Activated CD4-positive, alpha-beta T cell treated with anti-CD3 and anti-CD28 coated beads, Interleukin-10, Interleukin-2, amounts not matched to agents 100 ng/mL and 50 ng/mL, durations not matched to agents 16 hours and 8 hours (primary cell): Measurements from ENCODE around the gene ACE2.

Source experiments
- DNase-seq: peaks from one replicate; pipeline ENCODE4 v3.0.0-alpha.2; 2020

The ACE2 gene

GRCh38 chrX:15570145-15570544 is 30.6 kb downstream of the ACE2 start:
- no peak for DNase-seq

GRCh38 chrX:15567886-15568616 is 32.7 kb downstream of the ACE2 start:
- DNase-seq = no peak

GRCh38 chrX:15567267-15567666 is 33.5 kb downstream of the ACE2 start:
- no peak for DNase-seq

DNA sequence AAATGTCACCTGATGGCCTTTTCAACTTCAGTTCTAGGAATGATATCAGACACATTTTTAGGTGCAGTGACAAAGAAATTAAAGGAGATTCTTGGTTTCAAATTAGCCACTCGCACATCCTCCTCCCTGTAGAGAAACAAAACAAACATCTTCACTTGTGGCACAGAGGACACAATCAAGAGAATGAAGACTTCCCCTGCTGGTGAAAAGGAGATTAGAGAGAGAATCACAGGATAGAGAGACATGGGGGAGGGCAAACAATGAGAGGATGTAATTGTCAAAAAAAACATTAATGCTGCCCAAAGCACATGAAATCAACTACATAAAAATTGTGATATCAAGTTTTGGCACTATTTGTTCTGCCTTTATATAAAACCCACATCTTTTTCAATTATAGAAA is 34.5 kb downstream of the ACE2 start:
- DNase-seq = no peak

GRCh38 chrX:15564981-15565579 is 35.7 kb downstream of the ACE2 start:
- DNase-seq = peak; percentile 53

DNA sequence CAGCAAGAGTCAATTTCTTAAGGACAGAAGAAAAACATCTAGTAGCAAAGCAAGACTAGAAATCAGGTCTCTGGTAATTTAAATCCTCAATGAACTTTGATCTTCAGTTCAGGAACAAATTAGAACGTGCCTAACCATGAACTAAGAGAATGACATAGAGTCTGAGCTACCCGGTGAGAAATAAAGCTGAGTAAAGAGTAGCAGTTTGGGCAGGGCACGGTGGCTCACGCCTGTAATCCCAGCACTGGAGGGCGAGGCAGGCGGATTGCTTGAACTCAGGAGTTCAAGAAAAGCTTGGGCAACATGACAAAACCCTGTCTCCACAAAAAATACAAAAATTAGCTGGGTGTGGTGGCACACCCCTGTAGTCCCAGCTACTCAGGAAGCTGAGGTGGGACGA is 37.7 kb downstream of the ACE2 start:
- DNase-seq = no peak

DNA sequence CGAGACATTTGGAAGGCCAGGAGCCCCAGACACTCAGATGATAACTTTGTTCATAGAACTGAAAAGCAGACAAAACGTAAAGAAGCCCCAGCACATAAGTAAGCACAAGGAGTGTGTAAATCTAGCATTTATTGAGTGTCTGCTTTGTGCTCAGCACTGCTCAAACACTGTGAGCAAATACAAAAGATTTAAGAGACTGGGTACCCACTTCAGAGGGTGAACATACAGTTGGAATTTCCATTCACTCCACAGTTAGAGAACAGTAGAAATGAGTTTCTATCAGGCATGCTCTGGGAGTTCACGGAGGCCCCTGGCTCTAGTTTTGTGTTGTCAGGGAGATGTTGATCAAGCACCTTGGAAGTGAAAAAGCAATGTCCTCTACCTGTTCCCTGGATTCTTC is 39.8 kb downstream of the ACE2 start:
- DNase-seq = no peak

DNA sequence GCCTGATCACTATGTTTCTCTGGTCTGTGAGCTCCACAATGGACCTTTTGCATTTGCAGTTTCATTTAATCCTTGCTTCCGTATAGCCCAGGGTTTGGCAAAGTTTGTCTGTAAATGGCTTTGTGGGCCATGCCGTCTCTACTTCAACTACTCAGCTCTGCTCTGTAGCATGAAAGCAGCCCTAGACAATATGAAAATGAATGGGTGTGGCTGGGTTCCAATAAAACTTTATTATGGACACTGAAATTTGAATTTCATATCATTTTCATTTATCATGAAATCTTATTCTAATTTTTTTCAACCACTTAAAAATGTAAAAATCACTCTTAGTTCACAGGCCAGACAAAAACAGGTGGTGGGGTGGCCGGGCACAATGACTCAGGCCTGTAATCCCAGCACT is 41.5 kb downstream of the ACE2 start:
- no peak for DNase-seq

GRCh38 chrX:15549189-15550012 is 51.4 kb downstream of the ACE2 start:
- DNase-seq = no peak

DNA sequence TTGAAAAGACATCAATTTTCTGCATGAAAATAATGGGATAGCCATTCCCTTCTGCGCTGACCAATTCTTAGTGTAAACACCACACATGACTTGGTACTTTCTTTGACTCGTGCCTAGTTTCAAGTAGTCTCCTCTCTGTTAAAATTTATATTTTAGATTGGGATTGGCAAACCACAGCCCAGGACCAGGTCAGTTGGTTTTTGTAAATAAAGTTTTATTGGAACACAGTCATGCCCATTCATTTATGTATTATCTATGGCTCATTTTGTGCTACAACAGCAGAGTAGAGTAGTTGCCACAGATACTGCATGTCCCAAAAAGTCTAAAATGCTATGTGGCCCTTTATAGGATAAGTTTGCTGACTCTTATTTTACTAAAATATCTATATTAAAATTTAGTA is 53.4 kb downstream of the ACE2 start:
- no peak for DNase-seq

DNA sequence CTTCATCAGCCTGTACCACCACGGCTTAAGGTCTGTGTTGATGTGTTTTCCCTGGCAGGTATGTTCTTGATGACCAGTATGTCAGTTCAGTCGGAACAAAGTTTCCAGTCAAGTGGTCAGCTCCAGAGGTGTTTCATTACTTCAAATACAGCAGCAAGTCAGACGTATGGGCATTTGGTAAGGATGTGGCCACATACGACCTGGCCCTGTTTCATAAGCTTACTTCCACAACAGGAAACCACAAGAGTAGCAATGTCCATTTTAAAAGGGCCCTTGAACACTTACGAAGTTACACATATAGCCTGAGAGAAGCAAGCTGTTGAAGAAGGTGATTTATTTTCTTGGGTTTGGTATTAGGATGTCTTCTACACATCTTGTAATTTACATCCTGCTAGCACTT is 54.0 kb downstream of the ACE2 start:
- no peak for DNase-seq

DNA sequence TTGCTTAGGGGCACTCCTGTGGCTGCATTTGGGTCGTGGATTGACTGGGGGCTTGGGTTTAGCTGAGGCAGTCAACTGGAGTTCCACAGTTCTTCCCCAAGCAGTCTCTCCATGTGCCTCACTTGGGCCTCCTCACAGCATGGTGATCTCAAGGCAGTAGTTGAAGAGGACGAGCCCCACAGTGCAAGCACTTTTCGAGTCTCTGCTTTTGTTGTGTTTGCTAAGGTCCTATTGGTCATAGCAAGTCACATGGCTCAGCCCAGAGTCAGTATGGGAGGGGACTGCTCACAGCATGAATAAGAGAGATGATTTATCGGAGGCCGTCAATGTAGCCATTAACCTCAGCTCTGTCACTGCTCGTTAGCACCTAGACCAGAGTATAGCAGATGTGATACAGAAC is 70.4 kb downstream of the ACE2 start:
- no peak for DNase-seq

DNA sequence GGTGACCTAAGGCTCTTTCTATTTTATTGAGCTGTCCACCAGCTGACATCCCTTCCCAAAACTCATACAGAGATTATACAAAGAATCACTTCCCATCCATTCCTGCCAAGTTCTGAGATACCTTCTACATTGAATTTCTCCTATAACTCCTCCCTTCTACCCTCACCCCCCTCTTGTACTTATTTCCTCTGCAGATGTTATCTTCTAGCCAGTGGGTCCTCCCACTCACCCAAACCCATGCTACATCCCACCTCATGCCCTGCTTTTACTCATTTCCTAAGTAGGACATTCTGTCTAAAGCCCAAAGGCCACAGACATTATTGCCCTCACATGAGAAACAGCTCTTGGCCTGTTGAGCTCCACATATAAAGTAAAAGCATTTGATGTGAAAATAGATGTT is 71.6 kb downstream of the ACE2 start:
- DNase-seq = no peak

DNA sequence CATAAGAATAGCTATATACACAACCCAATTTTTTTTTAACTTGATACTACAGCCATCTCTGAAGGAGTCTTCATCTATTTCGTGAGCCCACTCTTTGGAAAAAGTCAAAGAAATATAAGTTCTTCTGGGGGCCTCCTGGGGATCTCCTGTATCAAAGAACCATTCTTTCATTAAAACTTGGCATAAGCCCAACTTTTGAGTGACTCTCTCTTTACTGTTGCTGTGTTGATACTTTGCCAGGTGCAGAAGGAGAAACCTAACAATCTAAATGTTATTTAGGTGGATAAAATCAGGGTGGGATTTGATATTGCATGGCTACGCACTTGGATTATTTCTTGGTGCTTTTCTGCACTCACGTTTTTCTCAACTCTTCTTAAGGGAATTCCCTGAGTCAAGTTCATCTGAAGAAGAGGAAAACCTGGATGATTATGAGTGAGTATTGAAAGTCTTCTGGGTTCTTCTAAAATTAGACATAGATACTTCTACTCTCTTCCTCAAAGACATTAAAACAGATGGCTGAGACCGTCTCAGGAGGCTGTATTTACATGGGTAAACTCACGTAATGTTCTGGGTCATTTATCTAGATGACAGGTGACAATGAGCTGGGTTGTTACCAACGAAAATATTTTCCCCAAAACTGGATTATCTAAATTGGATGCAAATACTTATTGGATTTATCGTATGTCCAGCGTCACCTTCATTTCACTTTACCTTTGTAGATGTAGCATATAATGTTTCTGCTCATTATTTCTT is 74.9 kb downstream of the ACE2 start:
- no peak for DNase-seq

DNA sequence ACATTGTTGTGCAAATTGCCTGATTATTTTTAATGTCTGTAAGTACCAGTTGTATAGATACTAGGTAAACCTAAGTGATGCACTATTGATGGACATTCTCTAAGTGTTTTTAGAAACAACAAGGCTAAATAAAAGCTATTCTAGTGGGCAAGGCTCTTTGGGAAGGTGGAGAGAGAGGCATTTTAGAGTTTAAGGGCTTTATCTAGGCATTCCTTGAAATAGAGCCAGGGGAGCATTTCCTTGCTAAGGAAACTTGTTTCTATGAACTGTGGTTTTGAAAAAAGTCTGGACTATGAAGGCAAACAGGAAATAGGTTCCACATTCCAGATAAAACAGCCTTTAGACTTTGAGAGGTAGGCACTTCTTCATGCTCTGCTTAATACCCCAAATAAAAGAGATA is 76.3 kb downstream of the ACE2 start:
- DNase-seq = no peak

DNA sequence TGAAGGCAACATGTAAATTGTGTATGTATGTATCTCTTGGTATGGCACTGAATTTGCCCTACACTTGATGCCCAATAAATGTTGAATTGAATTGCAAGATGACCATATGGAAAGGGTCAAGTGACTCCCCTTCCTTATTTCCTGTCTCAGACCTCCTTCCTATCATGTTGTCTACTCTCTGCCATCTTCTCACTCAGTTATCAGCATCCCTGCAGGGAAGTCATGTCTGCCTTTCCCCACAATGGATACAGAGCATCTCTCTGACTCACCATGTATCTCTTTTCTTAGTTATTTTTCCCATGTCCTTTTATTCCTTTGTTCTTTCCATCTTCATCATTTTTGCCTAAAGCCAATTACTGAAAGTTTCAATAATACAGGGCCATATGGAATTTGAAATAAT is 77.7 kb downstream of the ACE2 start:
- no peak for DNase-seq

- DNase-seq = no peak
These were observed 78.3 kb downstream of the ACE2 start for GRCh38 chrX:15522464-15522863.

GRCh38 chrX:15515931-15516330 is 84.8 kb downstream of the ACE2 start:
- DNase-seq = no peak

DNA sequence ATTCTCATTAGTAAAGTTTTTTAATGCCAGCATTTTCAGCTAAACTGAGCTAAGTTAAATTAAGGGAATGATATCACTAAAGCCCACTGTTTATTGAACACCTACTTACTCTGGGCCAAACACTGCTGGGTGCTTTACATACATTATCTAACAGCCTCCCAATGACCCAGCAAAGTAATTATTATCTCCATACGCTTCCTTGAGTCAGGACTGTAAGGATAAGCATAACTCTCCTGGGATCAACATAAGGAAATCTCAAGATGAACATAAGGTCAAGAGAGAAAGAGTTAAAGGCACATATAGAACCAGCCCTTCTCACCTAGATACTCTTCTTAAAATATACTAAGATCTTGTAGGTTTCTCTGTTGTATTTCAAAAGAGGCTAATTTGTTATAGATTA is 86.5 kb downstream of the ACE2 start:
- no peak for DNase-seq

DNA sequence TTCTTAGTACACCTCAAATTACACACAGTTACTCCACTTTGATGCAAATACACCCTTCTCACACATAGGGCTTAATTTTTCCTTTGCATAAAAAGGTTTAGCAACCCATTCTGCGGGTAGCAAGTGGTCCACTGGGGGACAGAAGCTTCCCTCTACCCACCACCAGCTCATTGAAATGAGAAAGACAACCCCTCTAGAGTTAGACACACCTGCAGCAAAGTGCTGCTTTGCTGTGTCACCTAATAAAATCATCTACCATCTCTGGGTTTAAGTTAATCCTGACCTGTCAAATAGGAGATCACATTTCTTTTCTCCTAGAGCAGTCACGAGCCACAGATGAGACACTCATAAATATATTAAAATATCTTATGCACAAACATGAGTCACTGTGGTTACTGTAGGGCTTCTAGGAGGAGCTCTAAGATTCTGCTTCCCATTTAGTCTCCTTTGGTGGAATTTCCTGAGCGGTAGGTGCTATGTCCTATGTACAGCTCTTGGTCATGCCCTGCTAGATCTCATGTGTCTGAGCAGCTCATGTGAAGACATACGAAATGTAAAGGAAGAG is 88.3 kb downstream of the ACE2 start:
- no peak for DNase-seq

DNA sequence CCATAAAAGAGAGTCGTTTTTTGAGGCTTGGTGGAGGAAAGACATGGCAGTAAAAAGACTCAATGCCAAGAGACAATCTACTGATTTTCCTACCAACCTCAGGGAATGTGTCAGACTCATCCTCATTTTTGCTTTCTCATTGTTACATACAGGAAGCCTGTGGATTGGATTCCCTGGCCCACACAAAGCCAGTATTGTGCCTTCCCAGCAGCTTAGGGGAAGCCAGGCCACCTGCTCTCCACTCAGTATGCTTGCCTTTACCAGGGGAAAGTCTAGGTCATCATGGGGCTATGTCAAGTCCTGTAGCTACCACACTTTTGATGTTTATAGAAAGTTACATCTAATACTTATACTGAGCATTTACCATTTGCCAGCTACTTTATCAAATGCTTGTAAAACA is 89.2 kb downstream of the ACE2 start:
- no peak for DNase-seq
